DLD1 (cell line): ENCODE results near the gene FLT4.
"Not testable (repeated sequence)": the region's sequence is repeated elsewhere in the genome, so short reads cannot be mapped to it uniquely, and the experiment has no call there.

ENCODE experiments used
- in situ Hi-C: cut with HindIII; loops from 2 replicates; pipeline ENCODE4 v1.10.0; 2017; ENCODE audit warnings: low sequenced_read_pairs

FLT4 gene

DNA sequence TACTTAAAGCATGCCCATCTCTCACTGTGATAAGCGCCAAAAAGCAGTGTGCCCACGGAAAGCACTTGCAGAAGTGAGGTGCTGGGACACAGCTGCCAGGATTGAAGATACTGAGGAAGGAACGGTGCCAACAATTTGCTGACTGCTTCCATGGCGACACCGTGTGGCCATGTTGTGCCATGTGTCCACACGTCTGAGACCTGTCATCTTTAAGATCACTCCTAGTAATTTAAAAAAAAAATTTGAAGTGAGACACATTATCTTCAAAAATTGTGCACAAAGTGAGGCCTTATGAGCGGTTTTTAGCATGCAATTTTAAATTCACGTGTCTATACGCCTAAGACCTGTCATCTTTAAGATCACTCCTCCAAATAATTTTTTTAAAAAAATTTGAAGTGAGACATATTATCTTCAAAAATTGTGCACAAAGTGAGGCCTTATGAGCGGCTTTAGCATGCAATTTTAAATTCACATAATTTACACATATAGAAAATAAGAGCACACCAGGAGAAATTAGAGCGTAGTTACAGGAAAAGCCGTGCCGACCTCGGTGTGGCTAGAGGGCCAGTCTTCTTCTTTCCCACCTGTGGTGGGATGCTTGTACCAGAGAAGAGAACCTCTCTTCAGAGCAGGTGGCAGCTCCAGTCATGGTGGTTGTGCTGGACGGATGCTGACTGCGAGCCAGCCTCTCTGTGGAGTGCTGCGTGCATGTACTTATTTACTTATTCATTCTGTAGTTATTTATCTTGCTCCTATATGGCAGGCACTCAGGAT lies 21.4 kb upstream of the FLT4 start:
- in situ Hi-C loops, result no loop called here

- in situ Hi-C loops, result no loop called here
These were observed 20.8 kb upstream of the FLT4 start for GRCh38 chr5:180670157-180670556.

DNA sequence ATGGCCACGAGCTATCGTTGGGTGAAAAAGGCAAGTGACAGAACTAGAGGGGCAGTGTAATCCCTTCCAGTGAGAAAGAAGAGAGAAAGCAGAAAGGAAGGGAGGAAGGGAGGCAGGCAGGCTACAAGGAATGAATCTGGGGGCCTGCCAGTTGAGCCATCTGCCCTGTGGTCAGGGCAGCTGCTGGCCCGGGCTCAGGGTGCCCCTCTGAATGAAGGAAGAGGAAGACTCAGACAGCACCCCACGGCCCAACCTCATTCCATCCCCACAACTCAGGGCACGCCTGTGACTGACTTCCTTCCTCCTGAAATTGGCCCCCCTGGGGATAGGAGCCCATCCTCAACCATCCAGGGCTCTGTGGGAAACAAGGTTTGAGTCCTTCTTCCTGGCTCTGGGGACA lies 20.3 kb upstream of the FLT4 start:
- in situ Hi-C loops, result no loop called here

DNA sequence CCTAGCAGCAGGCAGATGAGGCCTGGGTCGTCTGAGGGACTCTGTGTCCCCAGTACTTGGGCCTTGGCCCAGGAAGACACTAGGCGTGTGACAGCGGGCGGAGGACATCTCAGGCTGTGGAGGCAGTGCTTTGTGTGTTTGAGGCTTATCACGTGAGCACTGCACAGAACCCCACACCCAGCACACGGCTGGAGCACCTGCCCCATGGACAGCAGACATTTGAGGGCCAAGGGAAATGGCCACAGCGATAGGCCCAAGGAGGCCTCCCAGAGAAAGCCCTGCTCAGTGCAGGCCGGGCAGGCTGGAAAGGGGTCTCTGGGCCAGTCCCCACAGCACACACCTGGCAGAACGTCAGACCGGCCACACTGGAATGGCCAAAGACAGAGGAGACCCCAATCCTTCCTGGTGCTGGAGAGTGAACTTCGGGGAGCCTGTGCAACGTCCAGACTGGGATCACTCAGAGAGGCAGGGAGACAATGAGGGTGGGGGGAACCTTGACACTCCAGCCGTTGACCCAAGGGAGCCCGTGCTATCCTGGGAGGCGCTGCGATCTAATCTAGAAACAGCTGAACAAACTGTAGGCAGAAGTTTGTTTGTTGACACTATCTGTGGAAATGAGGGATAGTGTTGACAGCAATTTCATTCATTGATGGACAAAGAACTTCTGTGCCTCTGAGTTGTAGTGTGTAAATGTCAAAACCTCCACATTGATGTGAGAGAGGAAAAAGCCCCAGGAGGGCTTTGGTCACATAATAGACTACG lies 19.6 kb upstream of the FLT4 start:
- in situ Hi-C loops, result no loop called here

DNA sequence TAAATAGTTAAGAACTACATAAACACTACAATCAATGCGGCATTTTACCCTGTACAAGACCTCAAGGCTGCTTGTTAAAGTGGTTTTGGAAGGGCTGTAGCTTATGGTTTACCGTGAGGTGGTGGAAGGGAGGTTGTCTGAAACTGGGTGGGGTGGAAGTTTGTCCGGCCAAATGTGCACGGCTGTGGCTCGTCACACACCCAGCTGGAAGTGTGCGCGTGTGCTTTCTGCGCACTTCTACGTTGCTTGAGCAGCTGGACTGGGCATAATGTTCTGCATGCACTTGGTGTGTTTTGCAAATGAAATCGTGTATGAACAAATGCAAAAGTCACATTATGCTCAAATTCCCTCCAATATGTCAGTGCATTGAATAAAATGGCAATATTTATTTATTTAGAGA lies 17.4 kb upstream of the FLT4 start:
- in situ Hi-C loops, result no loop called here

- in situ Hi-C loops, result no loop called here
These were observed 16.4 kb upstream of the FLT4 start for GRCh38 chr5:180665682-180666404.

- in situ Hi-C loops, result no loop called here
These were observed 9.6 kb upstream of the FLT4 start for GRCh38 chr5:180658774-180659564.

DNA sequence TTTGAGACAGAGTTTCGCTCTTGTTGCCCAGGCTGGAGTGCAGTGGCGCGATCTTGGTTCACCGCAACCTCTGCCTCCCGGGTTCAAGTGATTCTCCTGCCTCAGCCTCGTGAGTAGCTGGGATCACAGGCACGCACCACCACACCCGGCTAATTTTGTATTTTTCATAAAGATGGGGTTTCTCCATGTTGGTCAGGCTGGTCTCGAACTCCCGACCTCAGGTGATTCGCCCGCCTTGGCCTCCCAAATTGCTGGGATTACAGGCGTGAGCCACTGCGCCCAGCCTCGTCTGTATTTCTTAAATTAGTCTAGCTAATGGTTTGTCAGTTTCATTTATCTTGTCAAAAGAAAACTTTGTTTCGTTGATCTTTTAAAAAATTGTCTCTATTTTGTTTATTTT lies 5.8 kb upstream of the FLT4 start:
- in situ Hi-C loops, result not testable (repeated sequence)

DNA sequence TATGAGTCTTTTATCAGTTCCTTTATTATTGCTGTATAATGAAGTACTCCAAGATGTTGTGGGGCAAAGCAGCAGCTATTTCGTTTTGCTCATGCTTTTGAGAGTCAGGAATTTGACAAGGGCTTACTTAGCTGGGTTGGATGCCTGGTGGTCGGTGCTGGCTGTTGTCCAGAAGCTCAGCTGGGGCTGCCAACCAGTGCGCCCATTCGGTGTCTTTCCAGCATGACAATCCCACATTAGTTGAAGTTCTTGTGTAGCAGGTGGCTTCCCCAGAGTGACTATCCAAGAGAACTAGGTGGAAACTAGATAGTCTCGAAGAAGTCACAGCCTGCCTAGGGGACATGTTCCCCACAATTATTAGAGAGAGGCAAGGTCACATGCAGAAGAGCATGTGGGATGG lies 3.4 kb upstream of the FLT4 start:
- in situ Hi-C loops, result no loop called here

GRCh38 chr5:180652346-180652745 lies 2.9 kb upstream of the FLT4 start:
- in situ Hi-C loops, result no loop called here

DNA sequence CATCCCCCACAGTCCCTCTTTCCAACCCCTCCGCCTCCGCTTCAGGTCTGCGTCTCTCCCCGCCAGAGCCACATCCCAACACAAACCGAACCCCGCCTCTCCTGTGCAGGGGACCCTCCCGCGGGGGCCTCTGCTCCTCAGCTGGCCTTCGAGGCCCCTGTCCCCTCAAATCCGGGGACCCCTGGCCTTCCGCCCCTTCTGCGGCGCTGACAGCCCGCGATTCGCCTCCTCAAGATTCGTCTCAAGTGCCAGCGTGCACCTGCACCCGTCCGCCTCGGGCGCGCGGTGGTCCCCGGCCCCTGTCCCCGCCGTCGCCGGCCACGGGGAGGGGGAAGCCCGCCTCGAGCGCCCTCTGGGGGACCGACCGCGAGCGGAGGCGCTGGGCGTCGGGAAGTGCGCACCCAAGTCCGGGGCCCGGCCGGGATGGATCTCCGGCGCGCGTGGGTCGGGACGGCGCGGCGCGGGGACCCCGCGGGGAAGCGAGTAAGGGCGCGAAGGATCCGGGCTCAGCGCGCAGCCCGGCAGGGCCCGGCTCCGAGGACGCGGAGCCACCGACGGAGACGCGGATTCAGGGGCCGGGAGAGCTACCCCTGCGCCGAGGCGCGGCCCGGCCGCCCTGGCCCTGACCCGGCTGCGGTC lies 623 bp downstream of the FLT4 start:
- in situ Hi-C loops, result loop anchor here (10.0 kb wide), 1 partner anchor 46 kb away; no protein-coding TSS in a partner anchor

GRCh38 chr5:180647941-180648500 lies 1.4 kb downstream of the FLT4 start:
- in situ Hi-C loops, result loop anchor here (10.0 kb wide), 1 partner anchor 47 kb away; no protein-coding TSS in a partner anchor

DNA sequence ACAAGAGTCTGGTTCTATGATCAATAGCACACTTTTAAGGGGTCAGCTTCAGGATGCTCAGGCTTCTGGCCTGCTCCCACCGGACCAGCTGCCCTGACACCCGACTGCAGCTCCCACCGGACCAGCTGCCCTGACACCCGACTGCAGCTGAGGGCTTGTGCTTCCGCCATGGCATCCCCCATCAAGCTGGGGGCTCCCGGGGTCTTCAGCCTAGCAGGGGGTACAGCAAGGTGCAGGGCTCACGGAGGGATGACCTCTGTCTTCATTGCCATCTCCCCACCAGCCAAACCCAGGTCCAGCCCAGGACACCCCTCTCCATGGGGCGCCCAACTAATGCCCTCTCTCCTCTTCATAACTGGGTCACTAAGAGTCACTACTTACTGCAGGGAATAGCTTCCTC lies 1.9 kb downstream of the FLT4 start:
- in situ Hi-C loops, result loop anchor here (10.0 kb wide), 1 partner anchor 47 kb away; no protein-coding TSS in a partner anchor

DNA sequence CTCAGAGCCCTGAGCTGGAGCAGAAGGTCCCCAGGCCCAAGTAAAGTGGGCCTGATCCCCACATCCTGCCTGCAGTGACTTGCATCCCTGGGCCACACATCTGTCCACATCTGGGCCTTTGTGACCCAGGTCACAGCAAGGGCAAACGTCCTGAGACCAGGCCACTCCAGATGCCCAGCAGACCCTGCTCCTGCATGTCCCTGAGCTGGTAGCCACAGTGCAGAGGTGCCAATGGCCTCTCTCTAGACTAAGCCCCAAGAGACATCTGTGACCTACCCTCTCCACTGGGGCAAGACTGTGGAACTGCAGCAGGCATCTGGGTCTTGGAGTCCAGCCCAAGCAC lies 2.5 kb downstream of the FLT4 start:
- in situ Hi-C loops, result loop anchor here (10.0 kb wide), 1 partner anchor 48 kb away; no protein-coding TSS in a partner anchor

DNA sequence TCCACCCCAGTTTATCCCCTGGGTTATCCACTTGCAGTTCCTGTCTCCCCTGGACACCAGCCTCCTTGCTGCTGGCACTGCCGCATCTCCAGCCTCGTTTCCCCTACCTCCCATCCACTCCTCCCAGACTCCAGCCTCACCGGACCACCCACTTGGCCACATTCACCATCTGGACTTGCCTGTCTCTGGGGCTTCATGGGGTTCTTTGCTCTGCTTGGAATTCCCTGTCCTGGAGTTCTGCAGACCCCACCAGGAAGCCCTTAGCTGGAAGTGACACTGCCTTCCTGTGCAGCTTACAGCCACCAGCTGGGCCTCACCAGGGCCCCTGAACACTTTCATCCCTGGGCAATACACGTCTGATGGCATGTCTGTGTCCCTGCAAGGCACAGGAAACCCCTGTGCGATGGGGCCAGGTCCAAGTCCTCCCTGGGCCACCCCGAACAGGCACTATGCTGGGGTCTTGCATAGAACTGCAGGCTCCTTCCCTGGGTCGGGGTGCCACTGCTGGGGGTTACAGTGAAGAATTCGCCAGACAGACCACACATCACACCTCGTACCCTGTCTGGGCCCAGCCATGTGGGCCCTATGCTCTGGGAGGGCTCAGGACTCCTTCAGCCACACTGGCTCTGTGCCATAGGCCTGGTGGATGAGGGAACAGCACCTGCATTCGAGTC lies 3.0 kb downstream of the FLT4 start:
- in situ Hi-C loops, result loop anchor here (10.0 kb wide), 1 partner anchor 48 kb away; no protein-coding TSS in a partner anchor

- in situ Hi-C loops, result loop anchor here (10.0 kb wide), 1 partner anchor 49 kb away; no protein-coding TSS in a partner anchor
These were observed 3.9 kb downstream of the FLT4 start for GRCh38 chr5:180645274-180646204.

GRCh38 chr5:180644825-180645273 lies 4.6 kb downstream of the FLT4 start:
- in situ Hi-C loops, result loop anchor here (10.0 kb wide), 1 partner anchor 50 kb away; no protein-coding TSS in a partner anchor
